CD4-positive, alpha-beta T cell treated with Interleukin-12 subunit alpha and Interleukin-12 subunit beta, for 1 hour (primary cell): ENCODE results near the gene APLNR.

Experiments used
- DNase-seq: peaks from one replicate; pipeline ENCODE4 v3.0.0-alpha.2; 2020

The APLNR gene

DNA sequence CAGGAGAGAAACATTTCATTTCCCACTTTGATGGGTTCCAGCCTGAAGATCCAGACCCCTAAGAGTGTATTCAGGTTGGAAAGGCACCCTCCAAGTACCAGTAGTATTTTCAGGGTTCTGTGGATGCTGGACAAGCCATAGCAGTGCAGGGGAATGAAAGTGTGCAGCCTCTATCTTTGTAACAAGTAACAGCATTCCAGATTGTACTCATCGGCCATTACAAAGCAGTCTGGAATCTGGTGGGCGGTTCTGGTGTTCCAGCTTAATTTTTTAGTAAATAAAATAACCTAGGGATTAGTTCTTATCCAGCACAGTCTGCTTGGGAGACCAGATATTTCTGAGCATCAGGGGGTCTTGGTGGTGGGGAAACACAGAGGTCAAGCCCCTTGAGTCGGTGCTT, 22.6 kb downstream of the APLNR start:
- DNase-seq: no peak

DNA sequence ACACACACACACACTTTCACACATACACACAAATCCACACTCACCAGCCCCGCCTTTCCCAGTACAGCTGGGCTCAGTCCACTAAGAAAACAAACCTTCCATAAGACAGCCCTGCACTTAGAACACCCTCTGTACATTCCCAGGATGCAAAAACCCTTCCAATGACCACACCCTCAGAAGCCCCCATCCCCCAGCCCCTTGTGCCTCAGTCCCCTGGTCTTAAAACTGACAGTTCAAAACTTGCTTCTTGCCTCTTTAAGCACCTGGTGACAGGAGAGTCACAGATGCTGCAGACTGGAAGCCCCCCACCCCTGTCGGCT, 23.0 kb downstream of the APLNR start:
- DNase-seq: no peak

DNA sequence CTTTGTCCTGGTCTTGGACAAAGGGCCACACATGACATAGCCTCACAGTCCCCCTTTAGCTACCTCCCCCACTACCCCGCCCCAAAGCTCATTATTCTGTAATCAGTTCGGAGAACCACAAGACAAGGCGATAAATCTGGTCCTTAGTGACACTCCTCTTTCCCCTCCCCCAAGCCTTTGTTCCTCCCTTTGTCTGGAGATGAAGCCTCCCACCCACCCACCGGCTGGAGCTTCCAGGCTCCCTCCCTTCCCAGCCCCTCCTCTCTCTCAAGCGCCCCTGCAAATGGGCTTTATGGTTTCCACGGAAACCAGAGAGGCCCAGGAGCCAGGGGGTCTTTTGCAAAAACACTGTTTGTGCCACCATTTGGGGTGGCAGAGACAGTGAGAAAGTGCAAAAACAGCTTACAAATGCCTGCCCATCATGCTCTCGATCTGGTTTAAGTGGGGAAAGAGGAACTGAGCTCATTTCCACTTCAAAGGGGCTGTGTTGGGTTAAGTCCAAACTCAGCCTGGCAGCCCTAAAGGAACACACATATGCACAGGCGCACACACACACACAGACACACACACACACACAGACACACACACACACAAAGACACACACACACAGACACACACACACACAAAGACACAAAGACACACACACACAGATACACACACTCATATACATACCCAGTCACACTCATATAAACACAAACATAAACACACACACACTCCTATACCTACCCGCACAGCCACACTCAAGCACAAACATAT, 23.5 kb downstream of the APLNR start:
- no peak for DNase-seq

DNA sequence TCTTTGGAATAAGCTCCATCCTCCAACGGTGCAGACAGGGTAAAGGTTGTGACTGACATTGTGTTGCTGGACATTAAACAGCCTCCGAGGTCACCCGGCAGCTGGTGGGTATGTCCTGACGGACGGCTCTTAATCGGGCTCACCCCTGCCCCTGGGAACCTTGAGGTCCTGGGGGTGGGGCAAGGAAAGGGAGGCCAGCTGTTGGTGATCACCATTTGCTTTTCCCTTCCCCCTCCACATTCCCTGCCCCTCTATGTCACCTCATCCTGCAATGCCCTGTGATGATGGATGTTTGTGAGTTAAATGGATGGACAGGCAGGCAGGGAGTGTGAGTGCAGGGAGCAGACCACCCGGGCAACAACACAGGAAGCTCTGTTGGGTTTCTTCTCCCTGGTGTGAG, 26.3 kb downstream of the APLNR start:
- DNase-seq: no peak

DNA sequence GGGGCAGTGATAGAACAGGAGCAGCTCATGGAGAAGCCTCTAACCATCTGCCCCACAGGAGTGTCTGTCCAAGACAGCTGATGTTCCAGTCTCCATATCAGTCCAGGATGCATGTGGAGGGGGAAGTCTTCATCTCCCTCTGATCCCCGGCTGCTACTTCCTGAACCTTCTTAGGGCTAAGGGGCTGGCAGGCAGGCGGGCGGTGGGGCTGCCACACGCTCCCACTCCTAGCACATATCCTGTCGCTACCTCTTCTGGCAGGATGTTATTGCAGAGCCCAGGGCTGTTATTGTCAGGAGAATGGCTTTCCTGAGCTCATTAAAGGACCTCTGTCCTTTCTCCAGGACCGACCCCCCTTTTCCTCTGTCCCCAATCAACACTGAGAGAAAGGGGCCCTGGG, 29.9 kb downstream of the APLNR start:
- no peak for DNase-seq

DNA sequence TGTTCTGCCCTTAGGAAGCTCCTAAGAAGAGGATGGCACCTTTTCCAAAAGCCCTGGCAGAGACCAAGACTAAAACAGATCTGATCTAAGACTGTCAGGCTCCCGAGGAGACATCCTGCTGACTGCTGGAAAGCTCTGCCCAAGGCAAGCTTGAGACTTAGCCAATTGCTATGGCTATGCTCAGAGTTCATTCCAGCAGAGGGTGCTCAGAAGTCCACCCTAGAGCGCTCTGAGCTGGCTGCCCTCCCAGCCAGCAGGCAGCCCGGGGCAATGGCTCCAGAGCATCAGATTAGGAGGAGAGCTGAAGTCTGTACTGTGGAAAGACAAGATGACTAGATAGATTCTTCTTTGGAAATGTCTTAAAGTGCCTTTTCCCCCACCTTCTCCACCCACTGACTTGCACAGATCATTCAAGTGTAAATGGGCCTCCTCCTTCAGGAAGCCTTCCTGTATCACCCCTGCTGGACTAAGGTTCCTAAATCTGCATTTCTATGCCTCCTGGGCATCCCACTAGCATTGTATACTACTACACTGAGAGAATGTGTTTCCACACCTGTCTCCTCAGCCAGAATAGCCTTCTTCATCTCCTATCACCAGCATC, 31.9 kb downstream of the APLNR start:
- no peak for DNase-seq

DNA sequence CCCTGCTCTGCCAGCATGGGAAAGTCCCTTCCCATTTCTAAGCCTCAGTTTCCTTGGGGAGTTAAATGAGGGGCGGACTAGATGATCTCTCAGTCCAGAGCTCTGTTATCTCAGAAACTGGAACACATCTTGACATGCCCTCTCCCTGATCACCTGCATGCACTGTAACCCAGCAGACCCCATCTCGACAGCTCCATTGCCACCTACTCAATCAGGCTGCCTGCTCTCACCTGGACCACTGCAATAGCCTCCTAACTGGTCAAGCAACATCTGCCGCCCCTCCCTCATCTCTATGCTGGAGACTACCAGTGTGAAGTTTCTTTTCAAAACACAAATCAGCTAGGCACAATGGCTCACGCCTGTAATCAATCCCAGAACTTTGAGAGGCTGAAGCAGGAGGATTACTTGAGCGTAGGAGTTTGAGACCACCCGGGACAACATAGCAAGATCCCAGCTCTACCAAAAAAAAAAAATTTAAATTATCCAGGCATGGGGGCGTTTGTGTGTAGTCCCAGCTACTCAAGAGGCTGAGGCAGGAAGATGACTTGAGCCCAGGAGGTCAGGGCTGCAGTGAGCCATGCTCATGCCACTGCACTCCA, 33.1 kb downstream of the APLNR start:
- DNase-seq: no peak

DNA sequence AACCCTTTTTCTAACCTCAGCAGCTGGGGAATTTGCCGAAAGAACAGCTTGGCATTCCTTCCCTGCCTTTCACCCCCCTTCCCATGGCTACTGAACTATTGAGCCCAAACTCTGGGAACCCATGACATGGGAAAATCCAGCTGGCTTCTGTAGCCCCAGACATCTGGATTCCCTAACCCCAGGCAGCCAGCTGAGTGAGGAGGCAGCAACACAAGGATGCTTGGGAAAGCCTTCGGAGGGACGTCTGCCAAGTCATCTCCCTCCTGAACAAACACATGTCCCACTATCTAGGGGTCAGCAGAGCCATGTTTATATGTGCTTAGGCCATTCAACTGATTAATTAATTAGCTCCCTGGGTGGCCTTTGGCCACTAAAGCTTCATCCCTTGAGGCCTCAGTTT, 33.7 kb downstream of the APLNR start:
- no peak for DNase-seq

DNA sequence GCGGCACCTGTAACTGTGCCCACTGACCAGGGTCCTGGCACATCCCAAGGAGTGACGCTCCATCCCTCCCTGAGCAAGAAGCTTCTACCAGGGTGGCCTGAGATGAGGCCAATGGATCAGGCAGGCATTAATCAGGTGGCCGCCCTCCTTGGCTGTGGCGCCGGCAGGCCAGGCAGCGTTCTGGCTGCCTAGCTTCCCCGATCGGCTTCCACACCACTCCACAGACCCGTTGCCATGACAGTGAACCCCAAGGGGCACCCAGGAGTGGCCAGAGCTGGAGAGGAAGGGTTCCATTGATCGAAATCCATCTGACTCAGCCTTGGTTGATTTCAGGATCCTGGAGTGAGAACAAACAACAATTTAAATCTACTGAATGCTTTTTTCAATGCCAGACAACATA, 34.8 kb downstream of the APLNR start:
- DNase-seq: no peak

DNA sequence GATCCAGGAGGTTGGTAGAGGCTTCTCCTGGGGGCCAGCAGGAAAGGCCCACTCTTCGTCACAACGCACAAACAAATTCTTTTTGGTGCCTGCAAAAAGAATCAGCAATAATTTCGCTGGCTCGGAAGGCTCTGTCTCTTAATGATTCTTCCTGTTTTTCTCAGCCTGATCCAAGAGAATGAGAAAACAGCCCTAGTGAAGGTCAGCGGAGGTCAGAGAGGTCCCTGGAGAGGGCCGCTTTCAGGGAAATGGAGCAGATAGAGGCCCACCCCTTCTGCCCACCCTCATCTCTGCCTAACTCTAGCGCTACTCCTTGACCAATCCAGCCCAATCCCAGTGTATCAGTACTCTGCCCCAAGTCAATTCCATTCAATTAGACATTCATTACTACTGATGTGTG, 36.1 kb downstream of the APLNR start:
- DNase-seq: no peak

DNA sequence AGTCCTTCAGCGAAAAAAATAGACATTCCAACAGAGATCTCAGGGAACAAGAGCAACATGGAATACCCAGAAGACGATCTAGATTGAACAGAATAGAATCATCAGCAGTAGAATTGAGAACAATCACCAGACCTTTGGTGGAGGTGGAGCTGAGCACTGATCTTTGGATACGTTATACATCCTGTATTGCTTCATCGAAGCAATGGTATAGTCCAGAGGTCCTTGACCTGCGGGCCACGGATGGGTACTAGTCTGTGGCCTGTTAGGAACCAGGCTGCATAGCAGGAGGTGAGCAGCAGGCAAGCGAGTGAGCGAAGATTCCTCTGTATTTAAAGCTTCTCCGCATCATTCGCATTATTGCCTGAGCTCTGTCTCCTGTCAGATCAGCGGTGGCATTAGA, 37.7 kb downstream of the APLNR start:
- DNase-seq: no peak

DNA sequence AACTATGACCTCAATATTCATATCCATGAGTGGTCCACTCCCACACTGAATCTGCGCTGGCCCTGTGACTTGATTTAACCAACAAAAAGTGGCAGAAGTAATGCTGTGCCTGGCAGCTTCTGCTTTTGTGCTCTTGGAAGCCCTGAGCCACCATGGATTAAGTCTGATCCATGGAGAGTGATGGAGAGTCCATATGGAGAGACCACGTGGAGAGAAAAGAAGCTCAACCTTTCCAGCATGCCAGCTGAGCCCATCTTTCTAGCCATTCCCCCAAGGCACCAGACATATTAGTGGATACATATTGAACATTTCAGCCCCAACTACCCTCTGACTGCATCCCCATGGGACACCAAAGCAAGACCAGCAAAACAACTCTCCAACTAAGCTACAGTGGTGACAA, 39.3 kb downstream of the APLNR start:
- no peak for DNase-seq

DNA sequence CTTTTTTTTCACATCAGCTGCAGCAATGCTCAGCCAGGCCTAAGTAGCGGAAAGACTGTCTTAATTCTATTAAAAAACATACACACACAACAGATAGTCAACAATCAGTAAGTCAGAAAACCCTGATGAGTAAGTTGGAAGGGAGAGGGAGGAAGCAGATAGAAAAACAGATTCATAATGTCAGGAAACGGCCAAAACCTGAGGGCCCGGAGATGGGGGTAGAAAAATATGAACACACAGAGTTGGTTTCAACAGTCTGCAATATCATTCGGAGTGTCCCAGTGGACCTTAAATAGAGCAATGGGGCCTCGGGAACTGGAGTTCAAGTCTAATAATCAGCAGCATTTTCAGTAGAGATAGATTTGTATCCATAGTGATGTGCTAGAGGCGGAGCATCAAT, 40.5 kb downstream of the APLNR start:
- no peak for DNase-seq

DNA sequence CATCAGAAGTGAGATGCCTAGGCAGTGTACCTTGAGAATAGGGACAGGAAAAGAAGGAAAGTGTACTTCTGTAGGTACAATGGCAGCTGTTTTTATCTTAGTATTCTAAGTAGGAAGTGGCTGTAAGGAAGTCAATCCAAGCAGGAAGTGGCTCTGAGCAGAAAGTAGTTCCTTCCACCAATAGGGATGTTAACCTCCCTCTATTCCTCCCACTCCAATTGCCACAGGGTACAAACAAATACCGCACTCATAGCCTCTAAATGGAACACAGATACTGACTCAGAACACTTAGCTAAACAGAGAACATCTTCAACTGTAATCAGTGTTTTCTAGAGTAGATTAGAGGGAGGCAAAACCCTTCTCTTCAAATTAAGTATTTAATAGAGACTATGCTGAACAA, 44.7 kb downstream of the APLNR start:
- no peak for DNase-seq

DNA sequence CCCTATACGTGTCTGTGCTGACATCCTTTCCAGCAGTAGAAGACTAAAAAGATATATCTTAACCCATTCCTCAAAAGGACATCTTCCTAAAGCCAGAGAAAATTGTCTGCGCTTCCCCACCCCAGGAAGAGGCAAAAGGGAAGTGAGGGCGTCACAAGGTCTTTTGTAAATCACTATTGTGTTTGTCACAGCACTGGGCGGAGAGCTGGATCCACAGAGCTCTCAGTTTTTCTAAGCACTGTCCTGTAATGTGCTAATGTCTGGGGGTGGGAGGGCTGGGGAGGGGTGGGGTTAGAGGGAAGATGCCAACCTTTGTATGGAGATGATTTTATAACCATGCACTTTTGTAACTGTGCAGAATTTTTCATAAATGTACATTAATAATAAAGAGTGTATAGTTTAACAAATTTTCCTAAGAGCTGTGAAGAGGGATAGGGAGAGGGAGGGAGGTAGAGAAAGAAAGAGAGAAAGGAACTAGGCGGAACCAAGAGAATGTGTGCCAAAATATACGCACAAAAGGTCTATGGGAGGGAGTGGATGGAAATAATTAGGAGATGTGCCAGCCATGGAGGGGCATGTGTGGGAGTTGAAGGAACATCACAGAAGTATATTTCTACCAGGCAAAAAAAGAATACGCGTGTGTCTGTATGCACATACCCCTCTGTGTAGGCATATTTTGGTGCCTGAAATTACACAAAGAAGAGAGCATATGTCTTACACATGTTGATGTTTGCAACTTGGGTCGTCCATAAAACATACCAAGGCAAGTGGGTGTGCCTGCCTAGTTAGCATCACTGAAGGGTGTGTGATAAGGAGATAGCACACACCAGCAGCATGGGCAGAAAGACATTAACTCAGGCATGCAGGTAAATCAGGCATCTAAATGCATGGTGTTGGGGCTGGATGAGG, 45.5 kb downstream of the APLNR start:
- DNase-seq: no peak

DNA sequence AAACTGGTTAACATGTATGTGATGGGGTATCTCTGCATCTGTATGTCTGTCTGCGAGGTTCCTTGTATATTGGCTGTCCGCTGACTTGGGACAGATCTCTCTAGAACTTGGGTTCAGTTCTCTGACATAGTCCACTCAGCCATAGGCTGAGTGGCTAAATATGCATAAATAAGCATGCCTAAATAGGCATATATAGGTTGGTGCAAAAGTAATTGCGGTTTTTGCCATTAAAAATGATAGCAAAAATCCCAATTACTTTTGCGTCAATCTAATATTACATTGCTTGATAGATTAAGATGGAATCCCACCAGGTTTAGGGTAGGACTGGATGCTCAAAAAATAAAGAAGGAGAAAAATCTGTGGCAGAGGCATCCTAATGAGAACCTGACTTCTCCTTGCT, 46.5 kb downstream of the APLNR start:
- DNase-seq: no peak
